ENCODE data around the gene FAM3D. TPM values are rescaled to one million over a fixed set of nuclear protein-coding genes. Genes with fewer than 3 reads are reported as not detected.

FAM3D gene
- total and polyA plus RNA-seq, 2 of the 8 experiments (the other 6 are each of a cell fraction or from before 2014, with no cell fraction given): not detected

DNA sequence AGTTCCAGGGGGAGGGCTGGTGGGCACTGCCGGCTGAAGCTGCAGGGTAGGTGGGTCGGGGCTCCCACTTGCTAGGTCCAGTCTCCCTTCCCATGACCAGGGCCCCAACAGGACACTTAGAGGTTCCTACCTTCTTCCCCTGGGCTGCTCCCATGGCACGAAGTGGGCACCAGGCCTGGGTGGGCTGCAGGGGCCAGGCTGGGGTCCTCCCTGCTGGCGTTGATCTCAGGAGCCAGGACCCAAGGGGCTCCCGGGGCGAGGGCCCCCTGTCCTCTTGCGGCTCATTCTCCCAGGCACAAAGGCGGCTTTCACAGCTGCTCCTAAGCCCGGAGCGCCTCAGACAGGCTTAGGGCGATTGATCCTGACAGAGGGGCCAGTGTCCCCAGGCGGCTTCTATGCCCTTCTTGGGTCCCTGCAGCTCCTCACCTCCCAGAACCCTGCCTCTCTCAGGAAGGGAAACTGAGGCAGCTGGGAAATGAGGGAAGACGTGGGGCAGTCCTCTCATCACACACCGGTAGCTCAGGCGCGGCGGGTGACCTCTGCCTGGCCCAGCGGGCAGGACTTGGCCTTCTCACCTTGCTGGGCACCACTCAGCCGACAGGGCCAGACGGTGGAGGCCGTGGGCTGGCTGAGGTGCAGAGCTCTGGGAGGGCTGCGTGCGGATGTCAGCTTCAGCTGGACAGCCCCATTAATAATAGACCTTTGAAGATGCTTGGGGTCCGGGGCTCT, 39.6 kb downstream of the FAM3D start:
- Histone ChIP-seq H3K79me2 (ENCODE audit: control insufficient read depth in 1 of 2, insufficient read depth in 2 of 2, low read length in 2 of 2) (no peaks in the 10 kb centered on the region), H3K56ac (replicated peaks; ENCODE audit: insufficient read length, low read depth, low read length) (no peak overlapping the region), H2BK12ac (ENCODE audit: low read depth, low read length) (no peak overlapping the region), H3K27ac (ENCODE audit: low read depth, low read length) (no peak overlapping the region), H2BK20ac (ENCODE audit: low read length) (no peak overlapping the region), H3K23me2 (ENCODE audit: low read depth, low read length) (no peaks in the 10 kb centered on the region), H2BK5ac (ENCODE audit: low read depth, low read length) (no peak overlapping the region), H3K79me1 (ENCODE audit: low read depth, low read length) (no peaks in the 10 kb centered on the region), H3K4ac (replicated peaks; ENCODE audit: insufficient read length, low read depth, low read length) (no peak overlapping the region), H3K4me3 (ENCODE audit: extremely low read depth in 1 of 4, insufficient read depth in 2 of 4, low read depth in 3 of 4, low read length in 4 of 4) (no peak overlapping the region), H3K27me3 (replicated peaks in 1 of 4; ENCODE audit: control insufficient read depth in 3 of 4, extremely low read depth in 1 of 4, insufficient read depth in 3 of 4, low read length in 3 of 4) (peaks cover 0 to 2% (median 0%) of the 10 kb centered on the region in 4 experiments; a peak in 1 of 7 replicates), H3K14ac (ENCODE audit: insufficient read length) (no peak overlapping the region), H4K5ac (ENCODE audit: insufficient read length, low read depth, low read length) (no peak overlapping the region), H4K20me1 (replicated peaks in 1 of 2; ENCODE audit: control insufficient read depth in 1 of 2, insufficient read depth in 2 of 2, low read length in 2 of 2) (no peaks in the 10 kb centered on the region), H2AK5ac (ENCODE audit: low read depth, low read length) (no peak overlapping the region), H3K4me1 (replicated peaks in 1 of 4; ENCODE audit: control insufficient read depth in 3 of 4, insufficient read depth in 4 of 4, low read length in 3 of 4) (peaks cover 0 to 4% (median 0%) of the 10 kb centered on the region in 4 experiments; a peak in 1 of 7 replicates), H2BK120ac (replicated peaks; ENCODE audit: low read depth, low read length) (no peak overlapping the region), H3K4me2 (ENCODE audit: insufficient read depth in 1 of 2, low read depth in 2 of 2, low read length in 2 of 2) (no peak overlapping the region), H3K18ac (ENCODE audit: extremely low read depth, low read length) (no peak overlapping the region), H3K9me3 (ENCODE audit: insufficient read depth in 2 of 2, low read depth in 1 of 2, low read length in 1 of 2) (no peaks in the 10 kb centered on the region), H2BK15ac (ENCODE audit: low read length) (no peak overlapping the region), H3K9ac (replicated peaks in 1 of 4; ENCODE audit: extremely low read depth in 1 of 4, low read depth in 3 of 4, low read length in 3 of 4) (no peak overlapping the region), H4K8ac (ENCODE audit: extremely low read depth, insufficient read depth, low read length) (peak overlapping the region; percentile 35; the same call in 1 of the 2 replicates), H2AFZ (ENCODE audit: low read length) (no peak overlapping the region), H3K36me3 (ENCODE audit: control insufficient read depth in 2 of 4, insufficient read depth in 4 of 4, low read length in 3 of 4) (no peaks in the 10 kb centered on the region), H4K91ac (replicated peaks; ENCODE audit: insufficient read length, low read length) (no peak overlapping the region), H3K23ac (ENCODE audit: insufficient read length) (no peak overlapping the region)
- POLR2A ChIA-PET (ENCODE audit: partially characterized antibody): interaction anchor here (1.6 kb wide), 1 partner anchor 58 kb away, joined by 4 read pairs; no protein-coding TSS in a partner anchor
- no peak for FAIRE-seq
- DNase-seq (ENCODE audit: low read depth in 1 of 2, low spot score in 2 of 2): no peak
- CTCF ChIA-PET (ENCODE audit: partially characterized antibody): interaction anchor here (0.7 to 25.1 kb wide), 13 partner anchors 9 to 96 kb away, joined by 3 to 994 read pairs (median 3); partner anchors contain the start of gene FAM107A
- TF ChIP-seq EZH2 (IDR thresholded peaks at IDR 0.05; ENCODE audit: low read depth, low read length, severe bottlenecking): no peak
- no peak for TF ChIP-seq YY1 (IDR thresholded peaks at IDR 0.05; ENCODE audit: low read depth, low read length)
- no peak for TF ChIP-seq CHD1 (IDR thresholded peaks at IDR 0.05; ENCODE audit: low read depth, low read length)
- no peak for TF ChIP-seq ASH2L (IDR thresholded peaks at IDR 0.05; ENCODE audit: low read length)
- TF ChIP-seq EGR1 (IDR thresholded peaks at IDR 0.05; ENCODE audit: borderline replicate concordance, low read depth, low read length): no peak
- no peak for TF ChIP-seq CBX5 (IDR thresholded peaks at IDR 0.05; ENCODE audit: low read depth, low read length)
- TF ChIP-seq, protein P1, sequence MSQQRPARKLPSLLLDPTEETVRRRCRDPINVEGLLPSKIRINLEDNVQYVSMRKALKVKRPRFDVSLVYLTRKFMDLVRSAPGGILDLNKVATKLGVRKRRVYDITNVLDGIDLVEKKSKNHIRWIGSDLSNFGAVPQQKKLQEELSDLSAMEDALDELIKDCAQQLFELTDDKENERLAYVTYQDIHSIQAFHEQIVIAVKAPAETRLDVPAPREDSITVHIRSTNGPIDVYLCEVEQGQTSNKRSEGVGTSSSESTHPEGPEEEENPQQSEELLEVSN (IDR thresholded peaks at IDR 0.05): no peak
- TF ChIP-seq HDAC6 (IDR thresholded peaks at IDR 0.05; ENCODE audit: low read depth, low read length): no peak
- TF ChIP-seq NANOG (IDR thresholded peaks at IDR 0.05; ENCODE audit: insufficient read depth, low read depth, low read length, poor library complexity, severe bottlenecking): no peak
- no peak for TF ChIP-seq SP2 (IDR thresholded peaks at IDR 0.05; ENCODE audit: low read length)
- no peak for TF ChIP-seq BCL11A (IDR thresholded peaks at IDR 0.05; ENCODE audit: low read depth in 2 of 2, low read length in 2 of 2)
- no peak for TF ChIP-seq POU5F1 (IDR thresholded peaks at IDR 0.05; ENCODE audit: low read depth, low read length)
- 92% methylated on average over 21 of the region's 24 CpGs; no CpG with 5 or more reads in 1 of the 2 experiments for WGBS, 2 experiments (ENCODE audit: extremely low coverage in 1 of 2, insufficient coverage in 1 of 2, insufficient read length in 1 of 2, insufficient replicate concordance in 2 of 2, low coverage in 1 of 2, low lambda C conversion rate in 2 of 2, missing lambda C conversion rate in 1 of 2)
